ENCODE measurements around the gene SLC22A5. TPM values are rescaled to one million over a fixed set of nuclear protein-coding genes. Genes with fewer than 3 reads are reported as not detected.

SLC22A5 gene
- total and polyA plus RNA-seq, 12 donors, result 10.3 to 36.8 (median 13.8) TPM

- ATAC-seq, result no peak
- H3K36me3 ChIP-seq, result peaks cover 0 to 52% (median 11%) of the 10 kb centered on the region in 9 donors
Observed at GRCh38 chr5:132391247-132391646, 21.7 kb downstream of the SLC22A5 start.

GRCh38 chr5:132391870-132392269 lies 22.4 kb downstream of the SLC22A5 start:
- Histone ChIP-seq H3K36me3 (peaks cover 0 to 53% (median 11%) of the 10 kb centered on the region in 9 donors), H3K4me1 (peaks cover 11 to 43% (median 40%) of the 10 kb centered on the region in 9 donors), H3K27ac (no peak overlapping the region), H3K4me3 (no peak overlapping the region), H3K27me3 (no peaks in the 10 kb centered on the region), H3K9me3 (no peaks in the 10 kb centered on the region)
- no peak for ATAC-seq
- intact Hi-C loops (cut with DNase I), result loop anchor here in 1 of 10 donors (2.0 kb wide), 1 partner anchor 13 kb away; no protein-coding TSS in a partner anchor
- TF ChIP-seq CTCF (IDR thresholded peaks at IDR 0.05), result no peak
- no peak for DNase-seq

More at GRCh38 chr5:132391247-132391646, 21.7 kb downstream of the SLC22A5 start:
- no peaks in the 10 kb centered on the region for H3K27me3 ChIP-seq
- intact Hi-C loops (cut with DNase I), result loop anchor here in 1 of 10 donors (2.0 kb wide), 1 partner anchor 14 kb away; no protein-coding TSS in a partner anchor
- no peak for DNase-seq
- no peak overlapping the region for H3K27ac ChIP-seq
- H3K4me3 ChIP-seq, result no peak overlapping the region
- no peaks in the 10 kb centered on the region for H3K9me3 ChIP-seq
- TF ChIP-seq CTCF (IDR thresholded peaks at IDR 0.05), result no peak
- peaks cover 17 to 49% (median 46%) of the 10 kb centered on the region in 9 donors for H3K4me1 ChIP-seq
- 75 to 94% methylated on average over 5 of the region's 5 CpGs for WGBS, 2 donors

- intact Hi-C loops (cut with DNase I), result no loop called here
- ATAC-seq, result no peak
- peaks cover 0 to 53% (median 11%) of the 10 kb centered on the region in 9 donors for H3K36me3 ChIP-seq
Observed at GRCh38 chr5:132392411-132392810, 22.9 kb downstream of the SLC22A5 start.

GRCh38 chr5:132392978-132393825 lies 23.7 kb downstream of the SLC22A5 start:
- H3K4me1 ChIP-seq, result peaks cover 4 to 29% (median 26%) of the 10 kb centered on the region in 9 donors
- H3K36me3 ChIP-seq, result peaks cover 0 to 53% (median 11%) of the 10 kb centered on the region in 9 donors
- H3K27me3 ChIP-seq, result no peaks in the 10 kb centered on the region
- no peak overlapping the region for H3K4me3 ChIP-seq
- 88 to 92% methylated on average over 6 of the region's 6 CpGs for WGBS, 2 donors
- DNase-seq (no peak), ATAC-seq (peak in 1 of 8 donors; percentile 6)
- no peak for TF ChIP-seq CTCF (IDR thresholded peaks at IDR 0.05)
- intact Hi-C loops (cut with DNase I), result no loop called here
- H3K9me3 ChIP-seq, result no peaks in the 10 kb centered on the region
- no peak overlapping the region for H3K27ac ChIP-seq

More at GRCh38 chr5:132392411-132392810, 22.9 kb downstream of the SLC22A5 start:
- Histone ChIP-seq H3K27me3 (no peaks in the 10 kb centered on the region), H3K4me3 (no peak overlapping the region), H3K4me1 (peaks cover 5 to 37% (median 34%) of the 10 kb centered on the region in 9 donors), H3K9me3 (no peaks in the 10 kb centered on the region), H3K27ac (no peak overlapping the region)
- TF ChIP-seq CTCF (IDR thresholded peaks at IDR 0.05), result no peak
- no peak for DNase-seq
- 91 to 94% methylated on average over 8 of the region's 8 CpGs for WGBS, 2 donors

Data from heart right ventricle (tissue), 16 donors.